CD4-positive, alpha-beta T cell treated with Interleukin-21 for 1 hour (primary cell): ENCODE measurements around the gene VENTX.

Source experiments
- DNase-seq: peaks from one replicate; pipeline ENCODE4 v3.0.0-alpha.2; 2020

Gene VENTX

DNA sequence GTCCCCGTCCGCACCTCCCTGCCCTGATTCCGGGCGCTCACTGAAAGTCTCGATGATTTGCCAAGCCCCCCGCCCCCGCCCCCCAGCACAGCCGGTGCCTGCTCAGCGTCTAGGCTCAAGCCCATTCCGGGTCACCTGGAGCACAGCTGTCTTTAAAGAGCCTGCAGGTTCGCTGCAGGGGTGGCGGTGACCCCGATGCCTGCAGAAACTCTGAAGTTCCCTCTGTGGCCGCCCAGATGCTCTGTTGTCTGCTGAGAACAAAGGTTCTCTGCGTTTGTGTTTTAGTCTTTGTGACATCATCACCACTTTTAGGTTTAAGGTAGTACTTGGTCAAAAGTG lies 780 bp downstream of the VENTX start:
- no peak for DNase-seq

DNA sequence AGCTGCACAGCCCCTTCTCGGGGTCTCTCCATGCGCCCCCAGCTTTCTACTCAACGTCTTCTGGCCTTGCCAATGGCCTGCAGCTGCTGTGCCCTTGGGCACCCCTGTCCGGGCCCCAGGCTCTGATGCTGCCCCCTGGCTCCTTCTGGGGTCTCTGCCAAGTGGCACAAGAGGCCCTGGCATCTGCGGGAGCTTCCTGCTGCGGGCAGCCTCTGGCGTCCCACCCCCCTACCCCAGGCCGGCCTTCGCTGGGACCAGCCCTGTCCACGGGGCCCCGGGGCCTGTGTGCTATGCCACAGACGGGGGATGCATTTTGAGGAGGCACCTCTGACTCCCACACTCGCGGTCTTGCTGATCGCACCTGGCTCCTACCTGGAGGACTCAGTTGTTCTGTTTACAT lies 2.3 kb downstream of the VENTX start:
- DNase-seq, result no peak

DNA sequence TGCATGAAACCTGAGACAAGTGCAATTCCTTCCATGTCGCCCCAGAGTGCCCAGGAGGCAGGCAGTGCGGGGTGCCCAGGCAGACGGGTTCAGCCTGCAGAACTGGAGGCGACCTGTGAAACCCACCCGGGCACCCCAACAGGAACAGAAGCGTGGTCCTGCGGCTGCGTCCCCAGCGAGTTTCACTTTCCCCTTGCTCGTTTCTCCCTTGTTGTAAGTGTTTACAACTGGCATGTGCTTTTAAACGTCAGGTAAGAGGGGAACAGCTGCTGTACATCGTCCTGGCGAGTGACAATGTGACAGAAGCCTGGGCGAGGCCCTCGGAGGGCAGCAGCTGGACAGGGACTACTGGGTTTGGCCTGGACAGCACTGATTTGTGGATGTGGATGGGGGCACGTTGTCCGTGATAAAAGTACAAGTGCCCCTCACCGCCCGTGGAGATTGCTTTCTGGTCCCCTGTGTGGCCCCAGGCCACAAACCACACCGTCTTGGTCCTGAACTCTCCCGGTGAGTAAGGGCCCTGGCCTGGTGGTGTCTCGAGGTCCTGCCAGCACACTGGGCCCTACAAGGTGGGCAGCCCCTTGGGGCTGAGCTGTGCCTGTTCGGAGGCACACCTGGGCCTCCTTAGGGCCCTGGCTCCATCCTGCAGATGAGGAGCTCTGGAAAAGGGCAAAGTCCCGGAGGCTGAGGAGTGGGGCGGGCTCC lies 4.0 kb downstream of the VENTX start:
- peak; percentile 26 for DNase-seq

DNA sequence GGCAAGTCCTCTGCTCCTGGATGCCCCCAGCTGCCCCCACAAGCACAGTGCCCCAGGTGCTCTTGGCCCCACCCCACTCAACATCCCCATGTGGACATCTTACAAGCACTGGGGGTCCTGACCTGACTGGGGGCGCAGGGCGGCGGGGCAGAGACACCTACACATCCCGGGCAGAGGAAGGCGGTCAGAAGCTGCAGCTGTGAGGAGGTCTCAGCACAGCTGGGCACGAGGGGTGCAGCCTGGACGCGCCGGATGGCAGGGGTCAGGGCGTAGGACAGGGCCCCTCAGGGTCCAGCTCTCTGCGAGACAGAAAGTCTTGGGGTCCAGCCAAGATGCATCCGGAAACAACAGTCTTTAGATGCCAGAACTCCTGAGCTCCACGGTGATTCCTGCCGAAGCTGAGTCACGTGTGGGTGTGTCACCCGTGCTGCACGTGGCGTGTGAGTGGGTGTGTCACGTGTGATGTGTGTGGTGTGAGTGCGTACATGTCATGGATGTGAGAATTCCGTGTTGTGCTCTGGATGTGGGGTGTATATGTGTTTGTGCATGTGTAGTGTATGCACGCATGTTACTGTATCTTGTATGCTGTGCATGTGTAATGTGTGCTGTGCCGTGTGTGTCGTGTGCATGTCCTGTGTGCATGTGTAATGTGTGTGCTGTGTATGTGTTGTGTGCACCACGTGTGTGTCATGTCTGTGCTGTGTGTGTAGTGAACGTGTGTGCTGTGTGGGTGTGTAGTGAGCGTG lies 5.1 kb downstream of the VENTX start:
- DNase-seq, result no peak

DNA sequence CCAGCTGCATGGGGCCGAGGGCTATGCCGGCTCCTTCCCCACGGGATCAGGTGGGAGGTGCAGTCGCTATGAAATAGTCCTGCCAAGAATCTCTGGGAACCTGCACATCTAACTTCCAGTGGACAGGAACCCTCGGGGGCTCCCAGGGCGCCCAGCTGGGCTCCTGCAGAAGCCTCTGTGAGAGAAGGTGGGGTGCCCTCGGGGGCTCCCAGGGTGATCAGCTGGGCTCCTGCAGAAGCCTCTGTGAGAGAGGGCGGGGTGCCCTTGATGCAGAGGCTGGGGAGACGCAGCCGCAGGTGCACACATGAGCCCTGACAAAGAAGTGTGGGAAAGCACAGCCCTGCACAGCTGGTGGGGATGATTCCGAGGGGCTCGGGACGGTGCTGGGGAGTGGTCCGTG lies 5.9 kb downstream of the VENTX start:
- no peak for DNase-seq

DNA sequence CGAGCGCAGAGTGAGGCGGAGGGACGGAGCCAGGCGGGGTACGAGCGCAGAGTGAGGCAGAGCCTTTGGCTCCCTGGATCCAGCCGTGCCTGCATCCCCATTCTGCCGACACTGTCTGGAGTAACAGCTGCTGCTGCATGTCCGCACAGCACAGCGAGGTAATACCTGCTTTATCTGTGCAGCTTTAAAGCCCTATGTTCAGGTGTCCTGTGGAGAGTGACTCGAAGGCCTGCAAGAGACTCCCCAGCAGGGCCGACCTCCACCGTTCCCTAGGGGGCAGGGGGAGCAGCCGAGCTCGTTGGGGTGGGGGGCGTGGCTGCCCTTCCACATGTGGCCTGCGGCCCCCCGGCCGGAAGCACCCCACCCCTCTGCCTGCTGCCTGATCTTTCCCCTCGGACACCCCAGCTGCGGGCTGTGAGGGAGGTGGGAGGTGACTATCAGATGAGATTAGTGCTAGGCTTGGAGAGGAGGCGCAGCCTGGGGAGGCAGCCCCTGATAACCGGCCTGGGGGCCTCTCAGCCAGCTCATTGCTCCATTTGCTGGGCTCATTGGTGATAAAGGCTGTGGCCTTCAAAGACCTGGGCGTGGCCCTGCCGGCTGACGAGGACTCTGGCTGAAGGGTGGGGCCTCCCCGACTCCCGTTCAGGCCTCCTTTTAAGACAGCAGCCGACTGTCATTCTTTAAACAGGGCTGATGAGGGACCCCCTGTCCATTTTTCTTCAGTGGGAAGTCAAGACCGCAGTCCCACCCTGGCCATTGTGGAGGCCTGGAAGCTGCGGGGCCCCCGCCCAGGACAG lies 8.0 kb downstream of the VENTX start:
- no peak for DNase-seq

DNA sequence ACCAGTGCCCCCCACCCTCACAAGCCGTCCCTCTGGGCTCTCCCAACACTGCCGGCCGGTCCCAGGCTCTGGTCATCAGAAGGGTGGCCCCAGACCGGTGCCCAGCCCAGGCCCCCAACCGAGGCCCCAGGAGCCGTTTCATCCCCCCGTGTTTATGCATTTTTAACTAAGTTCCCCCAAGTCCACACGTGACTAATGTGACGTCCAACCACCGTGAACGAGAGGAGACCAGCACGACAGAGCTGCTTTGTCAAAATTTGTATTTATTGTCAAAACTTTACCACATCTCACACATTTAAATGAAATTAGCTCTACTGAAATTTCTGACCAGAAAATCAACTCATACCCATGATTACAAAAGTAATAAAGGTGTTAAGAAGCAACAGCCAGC lies 8.6 kb downstream of the VENTX start:
- DNase-seq, result no peak

DNA sequence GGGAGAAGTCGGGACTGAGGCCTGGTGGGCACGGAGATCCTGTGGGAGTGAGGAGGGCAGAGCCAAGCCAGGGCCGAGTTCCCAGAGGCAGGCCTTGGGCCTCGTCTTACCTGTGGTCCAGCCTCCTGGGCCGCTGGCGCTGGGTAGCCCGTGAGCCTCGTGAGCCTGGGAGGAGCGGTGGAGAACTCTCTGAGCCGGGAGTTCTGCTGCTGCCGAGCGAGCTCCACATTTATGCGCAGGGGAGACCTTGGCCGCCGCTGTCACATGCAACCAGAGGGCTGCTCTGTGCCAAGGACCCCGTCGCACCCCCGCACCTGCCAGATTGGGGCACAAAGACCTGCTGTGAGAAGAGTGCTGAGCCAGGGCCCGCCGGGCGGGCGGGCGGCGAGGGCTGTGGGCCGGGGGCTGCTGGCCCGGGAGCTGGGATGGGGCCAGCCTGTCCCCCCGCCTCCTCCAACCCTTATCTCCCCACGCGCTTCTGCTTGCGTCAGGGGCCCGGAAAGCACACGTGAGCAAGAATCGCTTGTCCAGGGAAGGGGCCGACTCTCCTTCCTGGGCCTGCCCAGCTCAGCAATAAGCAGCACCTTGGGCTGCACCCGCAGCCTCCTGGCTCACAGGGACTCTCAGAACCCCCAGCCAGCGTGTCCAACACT lies 10.2 kb downstream of the VENTX start:
- no peak for DNase-seq

DNA sequence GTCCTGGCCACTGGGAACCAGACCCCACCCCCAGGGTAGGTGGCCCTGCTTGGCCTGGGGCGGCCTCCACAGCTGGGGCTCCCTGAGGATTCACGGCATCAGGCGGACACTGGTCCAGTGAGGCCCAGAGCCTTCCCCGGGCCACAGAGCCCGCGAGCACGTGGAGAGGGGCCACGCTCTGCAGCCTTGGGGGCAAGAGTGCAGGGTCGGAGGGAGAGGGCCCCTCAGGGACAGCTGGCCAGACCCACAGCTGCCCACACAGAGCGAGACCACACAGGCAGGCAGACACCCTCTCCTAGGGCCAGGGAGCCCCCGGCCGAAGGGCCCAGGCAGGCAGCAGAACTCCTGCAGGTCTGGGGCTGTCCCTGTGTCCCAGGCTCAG lies 10.7 kb downstream of the VENTX start:
- no peak for DNase-seq

DNA sequence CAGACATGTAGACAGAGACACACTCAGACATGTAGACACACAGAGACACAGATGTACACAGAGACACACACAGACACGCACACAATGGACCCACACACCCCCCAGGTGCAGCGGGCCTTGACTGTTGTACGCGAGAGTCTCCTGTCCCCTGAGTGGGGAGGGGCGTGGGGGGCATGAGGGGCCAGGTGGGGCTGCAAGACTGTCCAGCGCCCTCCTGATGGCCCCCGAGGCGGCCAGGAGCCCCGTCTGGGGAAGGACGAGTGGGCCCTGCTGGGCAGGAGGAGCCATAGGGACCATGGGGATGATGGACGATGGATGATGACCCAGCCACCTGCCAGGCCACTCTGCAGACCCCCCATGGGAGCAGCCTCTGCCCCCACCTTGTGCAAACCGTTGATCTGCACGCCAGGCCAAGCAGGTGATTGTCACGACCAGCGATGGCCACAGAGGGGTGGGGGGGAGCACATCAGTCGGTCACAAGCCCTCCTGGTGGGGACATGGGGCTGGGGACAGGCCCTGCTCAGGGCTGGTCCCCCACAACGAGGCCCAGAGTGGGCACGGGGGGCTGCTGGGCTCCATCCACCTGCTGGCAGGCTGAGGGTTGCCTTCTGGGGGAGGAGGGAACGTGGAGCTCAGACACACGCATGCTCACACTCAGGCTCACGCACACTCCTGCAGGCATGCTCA lies 11.6 kb downstream of the VENTX start:
- no peak for DNase-seq

DNA sequence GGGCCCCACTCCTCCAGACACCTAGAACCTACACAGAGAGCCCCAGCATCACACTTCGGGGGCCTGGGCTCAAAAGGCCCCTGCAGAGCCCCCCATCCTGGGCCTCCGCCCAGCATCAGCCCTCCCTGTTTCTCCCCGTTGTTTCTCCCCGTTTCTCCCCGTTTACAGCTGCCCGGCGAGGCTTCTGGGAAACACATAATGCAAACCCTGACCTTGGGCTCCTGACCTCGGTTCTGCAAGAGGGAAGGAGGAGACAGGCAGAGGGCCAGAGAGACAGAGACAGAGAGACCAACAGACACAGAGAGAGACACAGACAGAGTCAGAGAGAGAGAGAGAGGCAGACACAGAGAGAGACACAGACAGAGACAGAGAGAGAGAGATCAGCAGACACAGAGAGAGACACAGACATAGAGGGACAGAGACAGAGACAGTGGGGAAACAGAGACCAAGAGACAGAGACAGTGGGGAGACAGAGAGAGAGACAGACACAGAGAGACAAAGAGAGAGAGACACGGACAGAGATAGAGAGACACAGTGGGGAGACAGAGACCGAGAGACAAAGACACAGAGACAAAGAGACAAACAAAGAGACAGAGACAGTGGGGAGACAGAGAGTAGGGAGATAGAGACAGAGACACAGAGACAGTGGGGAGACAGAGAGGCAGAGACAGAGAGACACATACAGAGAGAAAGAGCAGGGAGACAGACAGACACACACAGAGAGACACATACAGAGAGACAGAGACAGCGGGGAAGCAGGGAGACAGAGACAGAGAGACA lies 12.5 kb downstream of the VENTX start:
- DNase-seq, result no peak

DNA sequence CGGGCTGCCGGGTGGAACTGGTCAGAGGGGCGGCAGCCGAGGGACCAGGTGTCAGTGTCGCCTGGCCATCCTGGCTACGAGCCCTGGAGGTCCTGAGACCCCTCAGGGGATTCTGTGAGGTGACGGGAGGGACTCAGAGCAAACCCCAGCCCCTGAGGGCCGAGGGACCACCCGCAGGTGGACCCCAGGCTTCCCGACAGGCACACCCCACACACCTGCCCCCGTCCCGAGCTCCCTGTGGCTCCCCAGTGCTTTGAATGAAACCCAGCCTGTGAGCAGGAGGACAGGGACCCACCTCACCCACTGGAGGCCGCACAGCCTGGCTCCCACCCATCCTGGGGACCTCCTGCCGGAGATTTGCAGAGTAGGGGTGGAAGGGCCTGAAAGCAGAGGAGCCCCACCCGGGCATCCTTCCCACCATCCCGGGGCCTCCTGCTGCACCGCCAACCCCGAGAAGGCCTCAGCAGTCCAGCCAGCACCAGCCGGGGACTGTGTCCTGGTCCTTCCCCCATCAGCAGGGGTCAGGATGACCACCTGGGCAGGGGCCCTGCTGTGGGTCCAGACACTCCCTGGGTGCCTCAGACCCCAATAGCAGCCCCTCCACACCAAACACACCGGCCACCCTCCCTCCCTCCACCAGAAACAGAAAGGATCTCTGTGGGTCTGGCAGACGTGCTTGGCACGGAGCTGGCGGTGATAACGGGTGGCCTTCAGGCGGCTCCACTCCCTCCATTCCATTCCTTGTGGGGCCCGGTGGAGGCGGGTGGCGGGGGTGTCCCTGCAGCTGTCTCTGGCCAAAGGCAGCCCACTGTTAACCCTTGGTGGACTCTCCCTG lies 13.9 kb downstream of the VENTX start:
- no peak for DNase-seq

DNA sequence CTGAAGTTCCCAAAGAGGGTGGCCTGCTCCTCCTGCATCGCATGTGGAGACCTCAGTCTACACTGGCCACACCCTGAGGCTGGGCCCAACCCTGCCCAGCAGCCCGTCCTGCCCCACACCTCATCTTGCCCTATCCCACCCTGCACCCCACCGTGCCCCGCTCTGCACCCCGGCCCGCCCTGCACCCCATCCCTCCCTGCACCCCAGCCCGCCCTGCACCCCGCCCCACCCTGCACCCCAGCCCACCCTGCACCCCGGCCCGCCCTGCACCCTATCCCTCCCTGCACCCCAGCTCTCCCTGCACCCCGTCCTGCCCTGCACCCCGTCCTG lies 14.5 kb downstream of the VENTX start:
- no peak for DNase-seq

DNA sequence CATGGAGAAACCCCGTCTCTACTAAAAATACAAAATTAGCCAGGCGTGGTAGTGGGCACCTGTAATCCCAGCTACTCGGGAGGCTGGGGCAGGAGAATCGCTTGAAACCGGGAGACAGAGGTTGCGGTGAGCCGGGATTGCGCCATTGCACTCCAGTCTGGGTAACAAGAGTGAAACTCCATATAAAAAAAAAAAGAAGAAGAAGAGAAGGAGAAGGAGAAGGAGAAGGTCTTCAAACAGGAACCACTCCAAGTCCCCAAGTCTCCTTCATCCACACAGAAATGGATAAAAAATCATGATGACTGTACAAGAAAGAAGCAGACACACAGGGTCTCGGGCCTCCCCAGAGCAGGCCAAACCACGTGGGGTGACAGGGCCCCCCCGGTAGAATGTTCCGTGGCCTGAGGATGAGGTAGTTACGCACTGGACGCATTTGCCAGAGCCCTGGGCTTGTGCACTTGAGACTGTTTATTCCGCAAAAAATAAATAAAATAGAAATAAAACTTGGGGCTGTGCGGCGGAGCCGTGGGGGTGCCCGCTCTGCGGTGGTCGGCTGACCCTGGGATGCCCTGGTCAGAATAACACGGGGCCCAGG lies 15.8 kb downstream of the VENTX start:
- DNase-seq, result no peak

DNA sequence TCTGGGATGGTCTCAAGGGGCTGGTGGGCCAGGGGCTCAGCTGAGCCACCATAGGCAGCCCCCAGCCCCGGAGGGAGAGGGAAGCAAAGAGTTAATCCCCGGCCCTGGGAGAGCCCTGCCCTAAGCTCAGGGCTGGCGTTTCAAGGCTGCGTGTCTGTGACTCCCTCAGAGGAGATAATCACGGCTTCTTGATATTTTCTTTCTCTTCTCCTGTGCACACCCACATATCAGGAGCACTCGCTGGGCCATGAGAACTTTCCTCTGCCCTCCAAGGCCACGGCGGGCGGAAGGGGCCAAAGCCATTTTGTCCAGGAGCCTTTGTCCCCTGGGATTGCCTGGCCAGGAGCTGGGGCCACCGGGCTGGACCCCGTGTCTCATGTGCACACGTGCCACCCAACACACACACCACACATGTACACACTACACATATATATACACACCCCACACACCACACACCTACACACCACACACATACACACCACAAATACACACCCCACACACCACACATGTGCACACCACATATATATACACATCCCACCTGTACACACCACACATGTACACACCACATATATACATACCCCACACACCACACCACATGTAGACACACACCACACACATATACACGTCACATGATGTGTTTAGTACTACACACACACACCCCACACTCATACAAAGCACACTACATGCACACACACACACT lies 16.9 kb downstream of the VENTX start:
- no peak for DNase-seq

DNA sequence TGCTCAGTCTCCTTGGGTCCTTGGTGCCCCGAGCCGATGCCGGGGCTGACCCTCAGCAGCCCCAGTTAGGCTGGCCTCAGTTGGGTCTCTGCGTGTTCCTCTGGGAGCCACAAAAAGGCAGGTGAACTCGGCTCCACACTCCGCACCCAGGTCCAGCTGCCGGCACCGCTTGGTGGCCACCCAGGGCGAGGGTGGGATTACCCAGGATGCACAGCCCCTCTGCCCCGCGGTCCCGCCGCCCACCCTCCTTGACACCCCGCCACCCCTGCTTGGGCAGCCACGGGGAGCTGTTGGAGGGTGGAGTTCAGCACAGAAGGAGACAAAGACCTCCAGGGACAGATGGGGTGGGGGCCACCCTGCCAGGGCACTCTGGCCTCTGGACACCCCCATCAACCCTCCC lies 17.7 kb downstream of the VENTX start:
- DNase-seq, result no peak

DNA sequence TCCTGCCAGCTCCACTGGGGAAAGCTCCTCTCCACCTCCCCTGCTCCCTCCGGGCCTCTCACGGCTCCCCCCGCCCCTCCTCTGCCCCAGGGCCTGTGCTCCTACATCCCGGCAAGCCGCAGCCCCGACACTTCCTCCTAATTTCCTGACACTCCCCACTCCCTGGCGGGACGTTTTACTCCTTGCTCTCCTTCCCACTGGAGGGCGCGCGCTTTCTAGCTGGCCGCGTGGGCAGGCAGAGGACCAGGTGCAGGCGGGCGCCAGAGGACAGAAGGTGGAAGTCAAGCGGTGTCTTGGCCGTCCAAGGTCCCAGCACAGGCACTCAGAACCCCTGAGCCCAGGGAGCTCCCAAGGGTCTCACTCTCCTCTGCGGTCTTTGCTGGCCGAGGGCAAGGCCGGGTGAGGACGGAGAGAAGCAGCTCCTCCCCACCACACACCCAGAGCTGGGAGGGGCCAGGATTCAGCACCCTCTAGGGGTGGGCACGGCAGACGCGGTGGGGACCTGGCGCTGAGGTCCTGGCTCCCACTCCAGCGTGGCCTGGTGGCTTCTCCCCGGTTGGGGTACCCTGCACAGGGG lies 19.9 kb downstream of the VENTX start:
- peak; percentile 33 for DNase-seq

DNA sequence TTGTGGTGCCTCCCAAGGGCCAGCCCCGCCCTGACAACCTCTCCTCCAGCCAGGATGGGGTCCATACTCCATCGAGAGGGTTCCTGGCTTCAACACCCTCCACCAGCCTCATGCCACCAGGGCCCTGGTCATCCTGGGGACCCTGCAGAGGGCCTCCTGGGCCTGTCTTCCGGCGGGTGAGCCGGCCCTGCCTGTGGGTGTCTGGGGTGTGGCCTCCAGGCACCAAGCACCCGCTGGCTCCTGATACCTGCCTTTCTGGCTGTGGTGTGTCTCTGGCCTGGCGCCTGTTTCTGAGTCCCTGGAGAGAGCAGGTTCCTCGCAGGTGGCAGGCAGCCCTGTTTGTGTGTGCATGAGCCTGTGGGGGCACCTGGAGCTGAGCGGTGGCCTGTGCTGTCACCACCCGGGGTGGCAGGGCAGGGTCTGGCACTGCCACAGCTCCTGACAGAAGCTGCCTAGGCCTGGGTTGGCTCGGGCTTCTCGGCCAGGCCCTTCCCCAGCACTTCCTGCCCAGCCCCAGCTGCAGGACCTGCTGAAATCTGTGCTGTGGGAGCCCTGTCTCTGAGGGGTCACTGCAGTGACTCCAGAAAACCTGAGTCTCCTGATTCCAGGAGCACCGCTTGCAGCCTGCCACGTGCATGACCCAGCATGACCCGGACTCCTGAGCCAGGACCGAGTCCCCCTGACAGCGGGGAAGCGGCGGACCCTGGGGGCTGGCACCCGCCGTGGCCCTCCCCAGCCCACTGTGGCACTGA lies 20.6 kb downstream of the VENTX start:
- peak; percentile 40 for DNase-seq
